ENCODE measurements around the gene ZNF606.
A peak's percentile ranks its signal among the peaks of the same experiment; 100 is the strongest.
"Not testable (repeated sequence)": the region's sequence is repeated elsewhere in the genome, so short reads cannot be mapped to it uniquely, and the experiment has no call there.

ZNF606 gene

GRCh38 chr19:58009666-58010301, 7.2 kb upstream of the ZNF606 start:
- peak; percentile 90 for DNase-seq

GRCh38 chr19:58009301-58009665, 6.7 kb upstream of the ZNF606 start:
- no peak for DNase-seq

DNA sequence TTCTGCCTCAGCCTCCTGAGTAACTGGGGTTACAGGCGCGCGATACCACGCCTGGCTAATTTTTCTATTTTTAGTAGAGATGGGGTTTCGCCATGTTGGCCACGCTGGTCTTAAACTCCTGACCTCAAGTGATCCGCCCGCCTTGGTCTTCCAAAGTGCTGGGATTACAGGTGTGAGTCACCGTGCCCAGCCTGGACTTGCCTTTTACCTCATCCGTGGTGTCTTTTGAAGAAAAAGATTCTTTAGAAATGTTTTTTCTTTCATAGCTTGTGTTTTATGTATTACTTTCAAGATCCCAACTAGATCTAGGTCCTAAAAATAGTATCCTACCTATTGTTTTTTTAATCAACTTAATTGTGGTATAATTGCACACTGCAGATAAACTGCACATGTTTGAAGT, 6.3 kb upstream of the ZNF606 start:
- not testable (repeated sequence) for DNase-seq

- no peak for DNase-seq
Observed at GRCh38 chr19:58007285-58007684, 4.7 kb upstream of the ZNF606 start.

- no peak for DNase-seq
Observed at GRCh38 chr19:58003174-58003828, 681 bp upstream of the ZNF606 start.

- no peak for DNase-seq
Observed at GRCh38 chr19:58001895-58002369, 688 bp downstream of the ZNF606 start.

DNA sequence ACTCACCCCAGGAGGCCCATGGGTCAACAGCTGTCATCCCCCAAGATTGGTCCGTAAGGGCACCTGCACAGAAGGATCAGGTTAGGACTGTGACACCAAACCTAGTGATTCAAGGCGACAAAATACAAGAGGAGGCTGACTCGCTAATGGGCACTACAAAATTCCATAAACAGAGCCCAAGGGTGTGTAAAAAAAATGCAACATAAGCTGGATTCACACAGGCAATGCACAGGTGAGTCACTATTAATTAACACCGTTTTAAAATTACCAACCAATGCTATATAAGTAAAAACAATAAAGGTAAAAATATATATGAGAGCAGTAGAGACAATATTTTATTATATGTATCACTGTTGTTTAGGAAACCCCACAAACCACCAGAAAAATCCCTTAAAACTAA, 1.9 kb downstream of the ZNF606 start:
- no peak for DNase-seq

DNA sequence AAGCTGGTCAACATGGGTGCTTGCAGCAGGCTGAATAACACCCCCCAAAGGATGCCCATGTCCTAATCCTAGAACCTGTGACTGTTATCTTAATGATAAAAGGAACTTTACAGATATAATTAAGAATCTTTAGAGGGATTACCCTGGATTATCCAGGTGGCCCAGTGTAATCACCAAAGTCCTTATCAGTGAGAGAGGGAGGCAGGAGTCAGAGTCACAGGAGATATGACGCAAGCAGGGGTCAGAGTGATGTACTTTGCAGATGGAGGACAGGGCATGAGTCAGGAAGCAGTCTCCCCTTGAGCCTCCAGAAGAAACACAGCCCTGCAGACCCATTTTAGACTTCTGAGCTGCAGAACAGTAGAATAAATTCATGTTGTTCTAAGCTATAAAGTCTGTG, 9.8 kb downstream of the ZNF606 start:
- DNase-seq = no peak

DNA sequence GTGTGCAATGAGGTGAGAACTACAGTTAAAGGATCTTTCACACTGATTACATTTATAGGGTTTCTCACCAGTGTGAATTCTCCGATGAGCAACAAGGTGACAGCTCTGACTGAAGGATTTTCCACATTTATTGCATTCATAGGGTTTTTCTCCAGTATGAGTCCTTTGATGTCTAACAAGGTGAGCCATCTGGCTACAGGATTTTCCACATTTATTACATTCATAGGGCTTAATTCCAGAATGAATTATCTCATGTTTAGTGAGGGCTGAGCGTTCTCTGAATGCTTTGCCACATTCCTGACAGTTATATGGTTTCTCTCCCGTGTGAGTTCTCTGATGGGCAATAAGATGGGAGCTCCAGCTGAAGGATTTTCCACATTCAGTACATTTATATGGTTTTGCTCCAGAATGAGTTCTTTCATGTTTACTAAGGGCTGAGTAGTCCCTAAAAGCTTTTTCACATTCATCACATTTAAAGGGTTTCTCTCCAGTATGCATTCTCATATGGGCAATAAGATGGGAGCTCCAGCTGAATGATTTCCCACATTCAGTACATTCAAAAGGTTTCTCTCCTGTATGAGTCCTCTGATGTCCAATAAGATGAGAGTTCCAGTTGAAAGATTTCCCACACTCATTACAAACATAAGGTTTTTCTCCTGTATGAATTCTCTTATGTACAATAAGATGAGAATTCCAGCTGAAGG, 23.9 kb downstream of the ZNF606 start:
- DNase-seq = no peak

GRCh38 chr19:57974434-57974833, 28.2 kb downstream of the ZNF606 start, which contains the start of gene C19orf18:
C19orf18 (minus strand) TSS chr19:57974534; CDS start chr19:57974432, 102 bp downstream.
- no peak for DNase-seq

DNA sequence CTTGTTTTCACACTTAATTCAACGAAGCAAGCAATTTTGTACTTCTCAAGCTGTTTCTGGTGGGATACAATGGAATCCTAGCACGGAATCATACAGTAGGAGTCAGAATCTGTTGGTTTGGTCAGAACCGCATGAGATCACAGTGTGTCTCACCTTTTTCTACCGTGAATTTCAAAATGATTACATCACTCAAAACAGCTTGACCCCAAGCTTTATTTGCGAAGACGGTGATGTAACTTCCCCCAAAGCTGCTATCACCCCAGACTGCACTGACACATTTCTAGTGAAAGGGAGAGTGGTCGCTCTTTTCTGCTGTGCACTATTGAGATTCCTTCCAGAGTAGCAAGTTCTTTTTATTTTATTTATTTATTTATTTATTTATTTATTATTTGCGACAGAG, 37.9 kb downstream of the ZNF606 start:
- DNase-seq = no peak

GRCh38 chr19:57961785-57962184, 40.8 kb downstream of the ZNF606 start:
- DNase-seq = no peak

DNA sequence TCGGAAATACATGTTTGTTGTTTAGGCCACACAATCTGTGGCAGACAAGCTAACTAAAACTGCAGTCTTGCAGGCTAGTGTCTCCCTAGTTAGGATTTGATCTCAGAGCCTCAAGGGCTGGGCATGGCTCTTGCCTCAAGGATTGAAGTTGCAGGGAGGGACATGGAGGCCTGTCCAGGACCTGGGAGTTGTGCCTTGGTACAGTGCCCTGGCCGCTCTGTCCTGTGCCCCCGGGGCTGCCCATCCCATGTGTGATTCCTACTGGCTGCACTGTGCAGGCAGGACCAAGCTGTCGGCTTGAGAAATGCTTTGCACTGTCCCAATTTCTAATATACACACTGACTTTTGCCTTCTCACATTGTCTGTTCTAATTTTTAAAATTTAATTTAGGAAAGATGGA, 47.6 kb downstream of the ZNF606 start:
- DNase-seq = no peak

DNA sequence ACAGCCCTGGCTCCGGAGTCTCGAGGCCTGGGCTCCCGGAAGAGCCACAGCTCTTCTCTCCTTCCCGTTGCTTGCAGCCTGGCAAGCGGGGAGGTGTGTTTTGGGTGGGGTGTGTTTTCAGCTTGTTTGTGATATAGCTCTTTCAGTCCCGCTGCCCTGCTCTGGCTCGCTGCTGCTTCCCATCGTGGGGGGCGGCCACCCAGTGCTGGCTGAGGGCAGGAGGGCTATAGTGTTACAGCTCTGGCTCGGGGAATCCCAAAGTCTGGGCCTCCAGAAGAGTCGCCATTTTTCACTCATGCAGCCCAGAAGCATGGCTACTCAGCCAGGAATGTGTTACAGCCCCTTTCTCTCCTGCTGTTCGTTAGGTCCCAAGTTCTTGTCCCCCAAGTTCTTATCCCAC, 52.9 kb downstream of the ZNF606 start:
- DNase-seq = no peak

GRCh38 chr19:57949296-57949695, 53.3 kb downstream of the ZNF606 start:
- DNase-seq = no peak

- DNase-seq = peak; percentile 98
Observed at GRCh38 chr19:57947419-57948134, 55.0 kb downstream of the ZNF606 start, which contains the start of gene ZNF256. ZNF256 (minus strand) TSS chr19:57947706; CDS start chr19:57947474, 232 bp downstream.

GRCh38 chr19:57947088-57947418, 55.6 kb downstream of the ZNF606 start:
- no peak for DNase-seq

GRCh38 chr19:57946316-57946715, 56.3 kb downstream of the ZNF606 start:
- DNase-seq = no peak

- no peak for DNase-seq
Observed at GRCh38 chr19:57941593-57941992, 61.0 kb downstream of the ZNF606 start.

DNA sequence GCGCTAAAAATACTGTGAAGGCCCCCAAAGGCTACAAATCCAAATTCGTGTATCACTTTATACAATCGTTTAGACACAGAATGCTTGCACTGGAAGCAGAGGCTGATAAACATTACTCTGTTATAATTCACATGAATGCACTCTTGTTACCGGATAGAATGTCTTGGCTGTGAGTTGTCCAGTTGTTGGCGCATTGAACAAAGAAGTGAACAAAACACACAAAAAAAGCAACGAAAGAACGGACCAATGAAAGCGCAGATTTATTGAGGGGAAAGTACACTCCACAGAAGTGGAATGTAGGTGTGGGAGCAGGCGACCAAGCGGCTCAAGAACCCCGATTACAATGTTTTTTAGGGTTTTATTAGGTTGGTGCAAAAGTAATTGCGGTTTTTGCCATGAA, 66.9 kb downstream of the ZNF606 start:
- DNase-seq = no peak

DNA sequence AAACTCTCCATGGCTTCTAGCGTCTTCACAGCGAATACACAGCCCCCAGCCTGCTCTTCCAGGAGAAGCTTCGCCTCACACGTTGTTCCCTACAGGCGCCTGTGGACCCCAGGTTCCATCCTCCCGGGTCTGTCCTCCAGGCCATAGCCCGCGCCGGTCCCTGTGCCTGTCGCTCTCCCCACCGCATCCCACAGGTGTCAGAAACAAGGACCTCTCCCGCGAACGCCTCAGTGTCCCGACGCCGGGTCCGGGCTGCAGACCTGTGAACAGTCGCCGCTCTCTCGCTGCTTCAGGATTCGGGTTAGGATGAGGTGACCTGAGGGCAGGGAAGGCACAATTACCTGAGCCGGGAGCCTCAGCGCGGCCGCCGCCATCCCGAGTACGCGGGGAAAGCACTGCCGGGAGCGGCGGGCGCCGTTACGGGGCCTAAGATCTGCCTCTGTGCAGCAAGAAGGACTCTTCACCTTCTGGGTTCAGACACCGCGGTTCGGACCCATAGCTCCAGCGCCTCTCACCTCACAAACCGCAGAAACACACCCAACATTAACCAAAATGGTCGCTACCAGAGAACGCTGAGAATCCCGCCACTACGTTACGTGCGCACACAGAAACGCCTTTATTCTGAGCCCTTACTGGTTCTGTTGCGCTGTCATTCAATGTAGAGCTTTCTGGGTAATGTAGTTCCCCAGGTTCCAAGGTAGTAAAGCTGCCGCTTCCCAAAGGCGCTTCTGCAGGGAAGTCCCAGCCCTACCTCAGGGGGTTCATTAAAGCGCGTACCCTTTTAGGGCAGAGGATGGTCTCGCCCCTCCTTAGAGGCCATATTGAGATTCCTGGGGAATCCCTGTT, 67.6 kb downstream of the ZNF606 start, which contains the start of gene ZNF418:
TSS of gene ZNF418 (minus strand) at position 583 of the 846 bp plus-strand sequence. CDS start 1,580 bp downstream, outside the sequence.
- DNase-seq = peak; percentile 82

- no peak for DNase-seq
Observed at GRCh38 chr19:57927587-57927986, 75.0 kb downstream of the ZNF606 start.

Data from NCI-H2171 (cell line).